Measurements from ENCODE around the gene SNRPB.
"Not testable (repeated sequence)": the region's sequence is repeated elsewhere in the genome, so short reads cannot be mapped to it uniquely, and the experiment has no call there.

SNRPB gene

GRCh38 chr20:2470423-2471193 is at the start of gene SNRPB:
SNRPB (minus strand) TSS chr20:2470789; CDS start chr20:2470690, 99 bp downstream.
- DNase-seq (ENCODE audit: low read depth) = peak; percentile 97

- peak; percentile 34 for DNase-seq (ENCODE audit: low read depth)
Measured at GRCh38 chr20:2519115-2519809, 48.7 kb upstream of the SNRPB start.

GRCh38 chr20:2518558-2518957 is 48.0 kb upstream of the SNRPB start:
- no peak for DNase-seq (ENCODE audit: low read depth)

- DNase-seq (ENCODE audit: low read depth) = no peak
Measured at GRCh38 chr20:2518096-2518495, 47.5 kb upstream of the SNRPB start.

GRCh38 chr20:2516399-2516798 is 45.8 kb upstream of the SNRPB start:
- no peak for DNase-seq (ENCODE audit: low read depth)

GRCh38 chr20:2515203-2515602 is 44.6 kb upstream of the SNRPB start:
- DNase-seq (ENCODE audit: low read depth) = no peak

- no peak for DNase-seq (ENCODE audit: low read depth)
Measured at GRCh38 chr20:2509794-2510193, 39.2 kb upstream of the SNRPB start.

GRCh38 chr20:2509468-2509781 is 38.8 kb upstream of the SNRPB start:
- DNase-seq (ENCODE audit: low read depth) = no peak

GRCh38 chr20:2508631-2509467 is 38.3 kb upstream of the SNRPB start, which contains the start of gene ZNF343:
ZNF343 (minus strand) TSS chr20:2508915; CDS start chr20:2493895, 15,020 bp downstream.
- peak; percentile 36 for DNase-seq (ENCODE audit: low read depth)

- no peak for DNase-seq (ENCODE audit: low read depth)
Measured at GRCh38 chr20:2507875-2508630, 37.5 kb upstream of the SNRPB start.

GRCh38 chr20:2507464-2507863 is 36.9 kb upstream of the SNRPB start:
- no peak for DNase-seq (ENCODE audit: low read depth)

- not testable (repeated sequence) for DNase-seq (ENCODE audit: low read depth)
Measured at GRCh38 chr20:2506426-2506825, 35.8 kb upstream of the SNRPB start.

GRCh38 chr20:2504803-2505202 is 34.2 kb upstream of the SNRPB start:
- DNase-seq (ENCODE audit: low read depth) = not testable (repeated sequence)

- DNase-seq (ENCODE audit: low read depth) = not testable (repeated sequence)
Measured at GRCh38 chr20:2502808-2503384, 32.3 kb upstream of the SNRPB start.

- DNase-seq (ENCODE audit: low read depth) = no peak
Measured at GRCh38 chr20:2485661-2486060, 15.1 kb upstream of the SNRPB start.

GRCh38 chr20:2485080-2485479 is 14.5 kb upstream of the SNRPB start:
- no peak for DNase-seq (ENCODE audit: low read depth)

- DNase-seq (ENCODE audit: low read depth) = no peak
Measured at GRCh38 chr20:2483504-2483903, 12.9 kb upstream of the SNRPB start.

- DNase-seq (ENCODE audit: low read depth) = no peak
Measured at GRCh38 chr20:2480381-2480780, 9.8 kb upstream of the SNRPB start.

GRCh38 chr20:2476742-2477615 is 6.4 kb upstream of the SNRPB start:
- DNase-seq (ENCODE audit: low read depth) = no peak

Measured in non-pigmented ciliary epithelial cell (primary cell).